Daoy (cell line): ENCODE results near the gene USP27X. TPM values are rescaled to one million over a fixed set of nuclear protein-coding genes. Genes with fewer than 3 reads are reported as not detected.

Source experiments
- DNase-seq: peaks from one replicate; pipeline ENCODE4 v3.0.0-alpha.2; 2015; ENCODE audit warnings: low read depth
- total RNA-seq: library from RNA; depleted of rRNA; stranded (reverse); fragments of >200 nt; shearing (Covaris generic); gene quantifications from 2 replicates; pipeline ENCODE4 v1.2.3, GENCODE V29; 2014; rRNA removed

The USP27X gene
- total RNA-seq, 1 experiment from 2014 or later: 1.5 TPM

DNA sequence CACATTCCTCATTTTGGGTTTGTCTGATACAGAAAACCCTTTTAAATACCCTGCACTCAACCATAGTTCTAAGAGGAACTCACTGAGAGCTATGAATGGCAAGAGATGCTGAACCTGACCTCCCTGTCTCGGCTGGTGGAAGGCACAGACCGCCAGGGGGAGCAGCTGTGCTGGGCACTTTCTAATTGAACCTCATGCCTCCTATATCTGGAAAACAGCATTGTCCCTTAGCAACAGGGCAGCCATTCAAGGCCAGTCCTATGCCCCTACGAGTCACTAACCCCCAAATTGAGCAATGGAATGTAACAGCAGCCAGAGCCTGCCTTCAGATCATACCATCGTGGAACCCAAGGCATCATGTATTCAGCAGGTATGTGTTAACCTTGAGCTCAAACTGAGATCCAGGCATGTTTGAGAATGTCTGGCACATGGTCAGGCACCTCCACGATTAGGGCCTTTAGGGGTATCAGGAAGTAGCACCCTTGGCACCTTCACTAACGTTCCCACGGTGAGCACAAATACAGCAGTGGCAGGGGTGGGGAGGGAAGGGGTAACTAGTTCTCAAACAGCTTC is 5.1 kb downstream of the USP27X start:
- DNase-seq: peak; percentile 52

DNA sequence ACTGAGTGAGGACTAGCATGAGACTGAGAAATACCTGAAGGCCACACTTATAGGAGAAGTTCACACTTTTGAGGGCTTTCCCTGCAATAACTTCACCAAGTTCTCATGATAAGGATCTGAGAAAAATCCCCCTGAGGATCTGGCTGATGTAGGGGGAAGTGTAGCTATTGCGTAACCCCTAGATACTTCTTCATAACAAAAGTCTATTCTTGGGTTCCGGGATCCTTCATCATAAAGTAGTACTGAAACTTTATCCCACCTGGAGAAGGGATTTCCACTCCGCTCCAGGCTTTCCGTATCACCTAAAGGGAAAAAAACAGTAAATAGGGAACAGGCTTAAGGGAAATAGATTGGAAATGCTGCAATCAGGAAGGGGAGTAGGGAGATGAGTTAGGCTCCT is 13.3 kb downstream of the USP27X start:
- DNase-seq: no peak

DNA sequence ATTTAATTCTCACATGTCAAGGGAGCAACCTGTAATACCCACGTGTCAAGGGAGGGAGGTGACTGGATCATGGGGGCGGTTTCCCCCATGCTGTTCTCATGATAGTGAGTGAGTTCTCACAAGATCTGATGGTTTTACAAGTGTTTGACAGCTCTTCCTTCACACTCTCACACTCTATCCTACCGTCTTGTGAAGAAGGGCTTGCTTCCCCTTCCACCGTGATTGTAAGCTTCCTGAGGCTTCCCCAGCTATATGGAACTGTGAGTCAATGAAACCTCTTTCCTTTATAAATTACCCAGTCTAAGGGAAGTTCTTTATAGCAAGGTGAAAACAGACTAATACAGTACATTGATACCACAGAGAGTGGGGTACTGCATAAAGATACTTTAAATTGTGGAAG is 17.7 kb downstream of the USP27X start:
- no peak for DNase-seq

DNA sequence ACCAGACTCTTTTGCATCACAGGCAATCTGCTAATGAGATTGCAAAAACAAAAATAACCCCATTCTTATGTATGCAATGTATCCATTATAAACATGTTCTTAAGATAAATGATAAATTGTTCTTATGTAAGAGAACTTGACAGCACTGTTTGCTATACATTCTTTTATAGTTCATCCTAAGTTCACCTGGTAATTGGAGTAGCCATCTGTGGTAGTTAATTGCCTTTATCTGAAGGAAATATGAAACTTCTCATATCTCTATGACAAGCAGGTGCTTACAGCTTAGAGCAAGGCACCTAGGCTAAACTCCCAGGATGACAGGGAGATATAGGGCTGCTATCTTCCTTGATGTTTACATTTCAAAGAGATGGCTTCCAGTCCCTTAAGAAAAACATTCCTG is 21.8 kb downstream of the USP27X start:
- no peak for DNase-seq

DNA sequence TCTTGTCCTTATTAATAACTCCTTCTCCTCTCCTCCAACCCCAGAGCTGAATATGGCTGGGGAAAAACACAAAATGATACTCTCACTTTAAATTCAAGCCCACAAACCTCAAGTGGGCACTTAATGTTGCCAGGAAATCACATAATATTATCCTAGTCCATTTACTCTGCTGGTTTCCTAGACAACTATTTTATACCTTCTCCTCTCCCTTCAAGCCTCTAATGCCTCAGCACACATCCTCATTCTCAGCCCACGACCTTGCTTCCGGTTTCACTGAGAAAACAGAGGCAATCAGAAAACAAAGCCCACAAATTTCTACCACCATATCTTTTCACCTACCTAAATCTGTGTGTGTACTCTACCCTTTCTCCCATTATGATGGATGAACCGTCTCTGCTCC is 31.1 kb downstream of the USP27X start:
- peak; percentile 13 for DNase-seq

DNA sequence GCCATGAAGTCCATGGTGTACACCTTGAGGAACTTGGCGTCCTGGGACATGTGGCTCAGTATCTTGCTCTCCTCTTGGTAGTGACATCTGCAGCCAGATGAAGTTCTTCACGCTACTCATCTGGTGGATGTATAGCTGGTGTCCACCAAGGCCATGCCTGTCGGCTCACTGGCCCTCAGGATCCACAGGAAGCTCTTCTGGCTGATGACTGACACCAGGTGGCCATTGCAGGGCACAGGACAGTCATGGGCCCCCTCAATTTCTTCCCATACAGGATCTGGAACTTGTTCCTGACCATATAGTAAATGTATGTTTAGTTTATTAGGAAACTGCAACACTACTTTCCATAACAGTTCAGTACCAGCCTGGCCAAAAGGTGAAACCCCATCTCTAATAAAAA is 32.8 kb downstream of the USP27X start:
- no peak for DNase-seq

DNA sequence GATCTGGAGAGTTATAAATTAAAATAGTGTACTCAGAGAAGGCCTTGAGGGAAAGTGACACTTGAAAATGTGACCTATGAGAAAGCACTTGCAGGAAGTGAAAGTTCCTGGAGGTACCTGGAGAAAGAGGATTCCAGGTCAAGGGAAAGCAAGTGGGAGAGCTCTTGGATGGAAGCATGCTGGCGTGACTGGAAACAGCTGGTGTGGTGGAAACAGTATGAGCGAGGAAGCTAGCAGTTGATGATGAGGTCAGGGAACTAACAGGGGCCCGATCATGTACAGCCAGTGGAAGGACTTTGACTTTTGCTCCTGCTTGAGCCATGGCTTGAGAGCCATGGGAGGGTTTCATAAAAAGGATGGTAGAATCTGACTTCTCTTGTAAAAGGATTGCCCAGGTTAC is 33.6 kb downstream of the USP27X start:
- no peak for DNase-seq

DNA sequence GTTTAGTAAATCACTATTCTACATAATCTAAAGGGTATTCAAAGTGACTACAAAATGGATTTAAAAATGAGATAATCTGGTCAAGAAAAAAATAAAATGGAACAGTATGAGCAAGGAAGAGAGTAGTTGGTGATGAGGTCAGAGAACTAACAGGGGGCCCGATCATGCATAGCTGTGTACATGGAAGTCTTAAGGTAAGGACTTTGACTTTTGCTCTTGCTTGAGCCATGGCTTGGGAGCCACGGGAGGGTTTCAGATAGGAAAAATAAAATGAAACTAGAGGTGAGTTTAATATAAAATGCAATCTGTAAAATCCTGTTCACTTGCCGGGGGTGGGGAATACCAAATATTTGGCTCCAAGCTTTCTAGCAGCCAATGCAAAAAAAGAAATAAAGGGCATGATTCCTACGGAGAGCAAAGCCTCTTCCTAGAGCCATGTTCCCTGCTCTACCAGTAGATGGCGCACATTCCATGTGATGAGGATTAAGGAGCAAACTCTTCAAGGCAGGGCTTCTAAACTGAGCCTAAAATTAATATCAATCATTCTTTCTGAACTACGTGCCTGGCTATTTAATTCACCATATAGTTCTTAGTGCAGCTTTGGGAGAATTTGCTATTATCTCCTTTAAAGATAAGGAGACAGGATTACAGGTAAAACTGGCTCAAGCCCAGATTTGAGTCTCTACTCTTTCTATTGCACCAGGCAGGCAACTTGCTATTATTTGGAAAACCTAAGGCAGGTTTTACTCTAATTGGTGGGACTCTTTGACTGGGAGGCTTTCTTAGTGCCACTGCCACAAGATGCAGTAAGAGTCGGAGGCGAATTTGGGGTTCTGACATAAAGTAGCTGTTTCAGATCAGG is 36.3 kb downstream of the USP27X start:
- peak; percentile 22 for DNase-seq

DNA sequence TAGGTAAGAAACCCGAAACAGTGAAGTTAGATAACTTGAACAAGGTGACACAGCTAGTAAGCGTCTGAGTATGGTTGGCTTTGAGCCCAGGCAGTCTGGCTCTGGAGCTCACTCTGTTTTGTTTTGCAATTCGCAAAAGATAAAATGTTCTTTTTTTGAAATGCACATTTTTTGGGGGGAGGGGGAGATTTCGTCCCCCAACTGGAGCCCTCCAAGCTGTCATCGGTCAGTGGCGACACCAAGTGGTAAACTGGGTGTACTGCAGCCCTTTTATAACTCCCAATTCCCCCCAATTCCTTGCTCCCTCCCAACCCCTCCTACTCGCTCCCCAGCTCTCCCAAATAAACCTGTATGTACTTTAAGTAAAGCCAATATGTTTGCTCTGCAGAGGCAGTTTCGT is 40.3 kb downstream of the USP27X start:
- no peak for DNase-seq

DNA sequence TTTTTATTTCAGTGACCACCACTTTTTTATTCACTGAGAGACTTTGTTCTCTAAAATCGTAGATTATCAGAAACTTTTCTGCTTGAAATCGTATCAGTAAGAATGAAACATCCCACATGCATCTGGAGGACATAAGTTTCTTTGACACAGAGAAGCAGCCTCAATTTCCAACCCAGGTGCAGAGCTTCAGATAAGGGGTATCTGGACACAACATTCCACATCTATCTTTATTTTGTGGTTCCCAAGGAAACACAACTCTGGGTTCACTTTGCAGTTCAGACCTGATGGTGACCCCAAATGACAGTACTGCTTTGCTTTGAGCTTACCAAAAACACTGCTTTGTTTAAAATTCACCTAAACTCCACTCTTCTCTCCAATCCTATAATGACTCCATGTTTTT is 41.8 kb downstream of the USP27X start:
- no peak for DNase-seq

DNA sequence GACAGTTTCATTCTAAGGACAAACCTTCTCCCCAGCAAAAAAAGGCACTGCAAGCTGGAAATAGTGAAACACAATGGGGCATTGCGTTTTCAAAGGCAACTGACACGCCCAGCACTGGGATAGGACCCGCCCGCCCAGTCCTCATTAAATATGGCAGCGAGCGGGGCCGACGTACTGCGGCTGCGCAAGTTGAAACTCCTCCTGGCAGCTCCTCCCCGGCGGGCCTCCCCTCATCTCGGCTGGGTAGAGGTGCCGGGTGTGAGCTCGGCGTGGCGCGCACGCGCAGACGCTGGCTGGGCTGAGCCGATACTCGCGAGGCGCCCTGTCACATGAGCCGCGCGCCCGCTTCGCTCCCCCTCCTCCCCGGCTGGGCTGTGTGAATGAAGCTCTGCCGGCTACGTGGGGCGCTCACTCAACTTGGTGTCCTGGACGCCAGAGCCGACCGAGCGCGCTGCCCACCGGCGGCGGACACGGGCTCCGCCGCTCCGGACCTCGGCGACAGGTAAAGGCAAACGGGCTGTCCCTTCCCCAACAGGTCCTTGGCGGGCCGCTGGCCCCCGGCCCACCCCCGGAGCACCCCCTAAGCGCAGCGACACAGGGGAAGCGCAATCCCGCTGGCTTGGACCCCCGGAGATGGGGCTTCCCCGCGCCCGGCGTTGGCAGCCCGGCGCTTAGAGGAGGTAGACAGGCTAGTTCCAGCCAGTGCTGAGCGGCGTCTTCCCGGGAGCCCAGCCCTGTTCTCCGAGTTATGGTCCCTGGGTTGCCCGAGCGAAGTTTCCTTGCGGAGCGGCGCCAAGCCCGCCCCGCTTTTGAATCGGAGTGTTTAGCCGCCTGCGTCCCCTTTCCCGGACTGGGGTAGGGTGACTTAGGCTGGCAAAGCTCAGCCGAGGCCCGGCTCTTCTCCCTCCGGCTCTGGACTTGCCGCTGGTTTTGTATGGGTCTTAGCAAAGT is 43.3 kb downstream of the USP27X start, which contains the start of gene CLCN5:
Gene CLCN5, plus strand, starts transcription at position 306 of the 951 bp plus-strand sequence. CDS start 2,703 bp downstream, outside the sequence.
- peak; percentile 95 for DNase-seq

DNA sequence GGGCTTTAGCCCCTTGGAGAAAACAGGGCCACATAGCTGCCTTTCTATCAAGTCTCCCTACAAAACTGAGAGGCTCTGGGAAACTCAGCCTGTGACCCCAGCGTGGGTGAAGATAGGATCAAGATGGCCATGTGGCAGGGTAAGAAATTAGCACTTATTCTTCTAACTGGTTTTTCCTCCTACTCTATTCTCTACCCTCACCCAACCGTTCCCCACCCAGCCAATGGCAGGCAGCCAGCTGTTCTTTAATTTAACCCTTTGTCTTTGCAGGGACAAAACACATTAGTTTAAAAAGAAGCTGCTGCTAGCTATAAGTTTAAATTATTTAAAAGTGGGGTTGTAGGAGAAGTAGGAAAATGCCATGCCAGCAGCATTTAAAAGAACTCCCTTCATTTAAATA is 45.9 kb downstream of the USP27X start:
- DNase-seq: no peak

DNA sequence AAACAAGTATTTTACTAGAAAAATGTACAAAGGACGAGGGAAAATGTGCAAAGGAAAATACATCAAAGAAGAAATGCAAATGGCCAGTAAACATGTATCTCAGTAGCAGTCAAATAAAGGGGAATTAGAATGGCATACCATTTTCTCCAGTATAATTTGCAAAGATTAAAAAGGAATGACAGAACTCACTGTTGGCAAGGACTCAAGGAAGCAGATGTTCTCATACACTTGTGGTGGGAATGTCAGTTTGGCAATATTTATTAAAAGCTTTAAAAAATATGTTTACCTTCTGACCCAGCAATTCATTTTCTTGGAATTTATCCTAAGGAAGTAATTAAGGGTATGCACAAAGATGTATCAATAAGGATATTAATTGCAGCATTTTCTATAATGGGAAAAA is 50.8 kb downstream of the USP27X start:
- no peak for DNase-seq

Other genes with a start within 250 kb of the USP27X start
- 22.4 and 35.4 TPM in 2 replicates for gene PAGE1, start 183.5 kb upstream of the USP27X start, total RNA-seq
- not detected in 2 replicates for gene PAGE4, start 50.2 kb upstream of the USP27X start, total RNA-seq
- 3.7 and 3.8 TPM in 2 replicates for gene CLCN5, start 43.1 kb downstream of the USP27X start, total RNA-seq